Thyroid gland (tissue), 4 donors: ENCODE data around the gene NIPSNAP2.

Experiments used
- POLR2A ChIP-seq, 2 donors: fragments of 450-650 bp; IDR thresholded peaks; one replicate each; pipeline ENCODE4 v1.6.1; 2017; ENCODE audit warnings: antibody characterized with exemption in 2 of 2, mild to moderate bottlenecking in 2 of 2, moderate library complexity in 1 of 2
- TF ChIP-seq, protein P1 (sequence below), 6 experiments: fragments of 200-600 bp in 3 of 6; fragments of 450-650 bp in 3 of 6; sonication (generic) in 3 of 6; IDR thresholded peaks; one replicate each; pipeline ENCODE4 v1.5.1; 2016 to 2019; ENCODE audit warnings: antibody characterized with exemption in 6 of 6, mild to moderate bottlenecking in 2 of 6, inconsistent platforms in 1 of 6, moderate library complexity in 1 of 6

DNA sequence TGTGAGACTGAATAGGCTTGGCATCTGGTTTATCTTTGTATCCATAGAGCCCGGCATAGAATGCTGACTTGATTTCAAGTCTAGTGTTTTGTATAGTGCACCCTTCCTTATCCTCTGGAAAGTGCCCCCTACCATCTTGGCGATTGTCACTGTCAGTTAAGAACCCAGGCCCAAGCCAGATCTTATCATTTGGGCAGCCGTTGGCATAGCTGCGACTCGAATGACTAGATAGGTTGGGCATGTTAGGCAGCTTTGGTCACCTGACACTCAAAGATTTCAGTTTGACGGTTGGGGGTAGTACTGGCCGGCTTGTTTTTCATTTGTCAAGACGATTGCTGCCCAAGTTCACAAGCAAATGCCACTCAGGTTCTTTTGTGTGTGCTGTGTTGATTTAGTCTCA lies 6.6 kb downstream of the NIPSNAP2 start:
- TF ChIP-seq, protein P1, sequence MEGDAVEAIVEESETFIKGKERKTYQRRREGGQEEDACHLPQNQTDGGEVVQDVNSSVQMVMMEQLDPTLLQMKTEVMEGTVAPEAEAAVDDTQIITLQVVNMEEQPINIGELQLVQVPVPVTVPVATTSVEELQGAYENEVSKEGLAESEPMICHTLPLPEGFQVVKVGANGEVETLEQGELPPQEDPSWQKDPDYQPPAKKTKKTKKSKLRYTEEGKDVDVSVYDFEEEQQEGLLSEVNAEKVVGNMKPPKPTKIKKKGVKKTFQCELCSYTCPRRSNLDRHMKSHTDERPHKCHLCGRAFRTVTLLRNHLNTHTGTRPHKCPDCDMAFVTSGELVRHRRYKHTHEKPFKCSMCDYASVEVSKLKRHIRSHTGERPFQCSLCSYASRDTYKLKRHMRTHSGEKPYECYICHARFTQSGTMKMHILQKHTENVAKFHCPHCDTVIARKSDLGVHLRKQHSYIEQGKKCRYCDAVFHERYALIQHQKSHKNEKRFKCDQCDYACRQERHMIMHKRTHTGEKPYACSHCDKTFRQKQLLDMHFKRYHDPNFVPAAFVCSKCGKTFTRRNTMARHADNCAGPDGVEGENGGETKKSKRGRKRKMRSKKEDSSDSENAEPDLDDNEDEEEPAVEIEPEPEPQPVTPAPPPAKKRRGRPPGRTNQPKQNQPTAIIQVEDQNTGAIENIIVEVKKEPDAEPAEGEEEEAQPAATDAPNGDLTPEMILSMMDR (IDR thresholded peaks at IDR 0.05): no peak
- TF ChIP-seq POLR2A (IDR thresholded peaks at IDR 0.05): no peak
